HL-60 (cell line): ENCODE measurements around the gene LMAN1L.

Source experiments
- DNase-seq, 2 experiments: peaks; one replicate each; pipeline ENCODE4 v3.0.0-alpha.2; 2010 to 2020; ENCODE audit warnings: low read depth in 1 of 2, low spot score in 1 of 2
- H3K27ac ChIP-seq: fragments of 250-450 bp; sonication (Bioruptor Pico); replicated peaks from 2 replicates; pipeline ENCODE4 v1.5.1; 2020; ENCODE audit warnings: mild to moderate bottlenecking, moderate library complexity
- H3K27me3 ChIP-seq: fragments of 250-450 bp; sonication (Bioruptor Pico); 2 replicates; pipeline ENCODE4 v1.5.1; 2021; ENCODE audit warnings: mild to moderate bottlenecking, moderate library complexity; ENCODE audit not compliant: insufficient read depth, poor library complexity, severe bottlenecking
- H3K4me3 ChIP-seq: replicated peaks from 2 replicates; pipeline ENCODE4 v1.5.1; 2011; ENCODE audit warnings: mild to moderate bottlenecking, control low read depth, low read length; ENCODE audit not compliant: insufficient read depth
- CTCF ChIP-seq: IDR thresholded peaks from one replicate; pipeline ENCODE4 v1.5.1; 2011; ENCODE audit warnings: low read length, control low read depth, inconsistent platforms; ENCODE audit not compliant: insufficient read depth
- GABPA ChIP-seq: IDR thresholded peaks from 2 replicates; pipeline ENCODE4 v1.6.1; 2012; ENCODE audit warnings: low read depth
- POLR2AphosphoS5 ChIP-seq: IDR thresholded peaks from 2 replicates; pipeline ENCODE4 v1.6.1; 2012; ENCODE audit warnings: low read depth
- REST ChIP-seq: IDR thresholded peaks from 2 replicates; pipeline ENCODE4 v1.6.1; 2012; ENCODE audit warnings: low read depth; ENCODE audit not compliant: insufficient replicate concordance
- SPI1 ChIP-seq: IDR thresholded peaks from 2 replicates; pipeline ENCODE4 v1.6.1; 2012; ENCODE audit warnings: low read depth, mild to moderate bottlenecking, borderline replicate concordance

Gene LMAN1L

GRCh38 chr15:74872702-74873035 lies 60.0 kb downstream of the LMAN1L start:
- TF ChIP-seq GABPA, result no peak
- no peak for TF ChIP-seq SPI1
- no peak for TF ChIP-seq CTCF
- TF ChIP-seq REST, result no peak
- no peak for TF ChIP-seq POLR2AphosphoS5
- Histone ChIP-seq H3K4me3 (peak overlapping the region; percentile 84), H3K27me3 (no peaks in the 10 kb centered on the region), H3K27ac (peak overlapping the region; percentile 95)
- no peak for DNase-seq

GRCh38 chr15:74873036-74873755 lies 60.6 kb downstream of the LMAN1L start, which contains the start of gene SCAMP2:
SCAMP2 (minus strand) TSS chr15:74873365; CDS start chr15:74873255, 110 bp downstream.
- Histone ChIP-seq H3K27ac (peak within 1 kb of the TSS; percentile 95), H3K4me3 (peak within 1 kb of the TSS; percentile 84), H3K27me3 (no peaks in the 10 kb centered on the region)
- TF ChIP-seq REST (no peak), GABPA (no peak), CTCF (no peak), POLR2AphosphoS5 (peak; percentile 91), SPI1 (no peak)
- DNase-seq, result peak; percentile 89 to 96

- Histone ChIP-seq H3K27me3 (no peaks in the 10 kb centered on the region), H3K27ac (peak overlapping the region; percentile 95), H3K4me3 (peak overlapping the region; percentile 84)
- TF ChIP-seq REST (no peak), CTCF (no peak), SPI1 (peak; percentile 4; the same call in 1 of the 2 replicates), GABPA (no peak)
- peak; percentile 28 to 48 for DNase-seq
These were observed 61.3 kb downstream of the LMAN1L start for GRCh38 chr15:74873756-74874424.
